ENCODE results near the gene SUGCT. TPM values are rescaled to one million over a fixed set of nuclear protein-coding genes. Genes with fewer than 3 reads are reported as not detected.

The SUGCT gene
- total and polyA plus RNA-seq, 2 of the 13 experiments (the other 11 are each of a cell fraction or from before 2014, with no cell fraction given) = 10.1 to 22.2 TPM

GRCh38 chr7:40880581-40880980 is 745.8 kb downstream of the SUGCT start:
- no peak overlapping the region for H3K4me2 ChIP-seq (ENCODE audit: low read depth, low read length)
- no peak overlapping the region for H3K9ac ChIP-seq (ENCODE audit: insufficient read depth, low read depth, low read length)
- no peaks in the 10 kb centered on the region for H3K27me3 ChIP-seq (ENCODE audit: control insufficient read depth in 1 of 2, insufficient read depth in 2 of 2, low read length in 2 of 2)
- no peak overlapping the region for H3K4me3 ChIP-seq (replicated peaks in 1 of 3; ENCODE audit: insufficient read depth in 1 of 3, low read depth in 2 of 3, low read length in 3 of 3)
- in situ Hi-C loops (cut with HindIII; ENCODE audit: extremely low pct_ligation_motif_present, low pct_unique_long_range_greater_than_20kb) (no loop called here), intact Hi-C loops (cut with micrococcal nuclease; ENCODE audit: unreplicated experiment) (loop anchor here (10.0 kb wide), 1 partner anchor 1004 kb away; no protein-coding TSS in a partner anchor)
- ChIA-PET CTCF (ENCODE audit: low intra/inter-chr PET ratio, low total read pairs) (no interaction called here), POLR2A (no interaction called here)
- no peaks in the 10 kb centered on the region for H3K9me3 ChIP-seq (ENCODE audit: low read length)
- H2AFZ ChIP-seq (ENCODE audit: low read length) = no peak overlapping the region
- BruUV-seq (replicated peaks) = no TSS peak
- no peaks in the 10 kb centered on the region for H3K36me3 ChIP-seq (replicated peaks in 1 of 2; ENCODE audit: control insufficient read depth in 1 of 2, insufficient read depth in 2 of 2, low read length in 2 of 2)
- FAIRE-seq (no peak), ATAC-seq (no peak), DNase-seq (ENCODE audit: low spot score) (no peak)
- H4K20me1 ChIP-seq (ENCODE audit: insufficient read depth, low read length) = no peaks in the 10 kb centered on the region
- no peaks in the 10 kb centered on the region for H3K79me2 ChIP-seq (ENCODE audit: insufficient read depth, low read length)
- H3K27ac ChIP-seq (ENCODE audit: extremely low read length, insufficient read depth, low read length) = no peak overlapping the region
- H3K4me1 ChIP-seq (ENCODE audit: insufficient read depth, low read length) = no peaks in the 10 kb centered on the region
- TF ChIP-seq CSRNP1 (CRISPR knock-in tag; IDR thresholded peaks at IDR 0.05) = no peak
- no peak for TF ChIP-seq ZNF543 (CRISPR knock-in tag; IDR thresholded peaks at IDR 0.05)
- TF ChIP-seq DZIP1 (CRISPR knock-in tag; IDR thresholded peaks at IDR 0.05) = no peak
- no peak for TF ChIP-seq SP4 (CRISPR knock-in tag; IDR thresholded peaks at IDR 0.05)
- TF ChIP-seq CENPX (CRISPR knock-in tag; IDR thresholded peaks at IDR 0.05) = no peak
- WGBS (ENCODE audit: low lambda C conversion rate) = 0% methylated on average over 1 of the region's 1 CpG
